HEK293 (cell line): Measurements from ENCODE around the gene PCBP3.
"Not testable (repeated sequence)": the region's sequence is repeated elsewhere in the genome, so short reads cannot be mapped to it uniquely, and the experiment has no call there.

Experiments used
- CTCF ChIA-PET: fragments of 350-600 bp; formaldehyde crosslinking; extraction: SDS; loops from one replicate; lab custom pipeline; 2021; ENCODE audit warnings: antibody characterized with exemption; lab: Yijun Ruan, JAX
- POLR2A ChIA-PET: fragments of 300-600 bp; formaldehyde crosslinking; extraction: SDS; loops from one replicate; lab custom pipeline; 2020; ENCODE audit warnings: antibody characterized with exemption, inconsistent platforms; lab: Yijun Ruan, JAX
- H3K27ac ChIP-seq: fragments of 200-500 bp; sonication (Bioruptor generic); 2 replicates; pipeline ENCODE4 v1.5.1; 2014; ENCODE audit warnings: low read depth, low read length, control low read depth, inconsistent platforms; ENCODE audit errors: extremely low read depth
- H3K36me3 ChIP-seq, 2 experiments: fragments of 200-500 bp in 1 of 2; sonication (Bioruptor generic) in 1 of 2; 1 replicate in 1 of 2; 2 replicates in 1 of 2; pipeline ENCODE4 v1.5.1; 2014 to 2017; ENCODE audit warnings: inconsistent platforms in 2 of 2, low read length in 2 of 2; ENCODE audit not compliant: control insufficient read depth in 2 of 2, insufficient read depth in 1 of 2
- H3K4me1 ChIP-seq: fragments of 200-500 bp; sonication (Bioruptor generic); 2 replicates; pipeline ENCODE4 v1.5.1; 2014; ENCODE audit warnings: mild to moderate bottlenecking, low read length, inconsistent platforms; ENCODE audit not compliant: control insufficient read depth, insufficient read depth
- H3K4me3 ChIP-seq: 2 replicates; pipeline ENCODE4 v1.5.1; 2011; ENCODE audit warnings: low read depth, mild to moderate bottlenecking, control low read depth, low read length, moderate library complexity
- H3K9me3 ChIP-seq: fragments of 200-500 bp; sonication (Bioruptor generic); 2 replicates; pipeline ENCODE4 v1.5.1; 2014; ENCODE audit warnings: low read depth, low read length, inconsistent platforms; ENCODE audit not compliant: control insufficient read depth, insufficient read depth
- ATF2 ChIP-seq: fragments of 450-650 bp; formaldehyde crosslinking; IDR thresholded peaks from 2 replicates; pipeline ENCODE4 v1.5.1; 2016; ENCODE audit warnings: missing biosample characterization, missing genetic modification characterization, low read depth
- KLF10 ChIP-seq: fragments of 450-650 bp; IDR thresholded peaks from 2 replicates; pipeline ENCODE4 v1.5.1; 2018; ENCODE audit warnings: missing biosample characterization, mild to moderate bottlenecking, missing genetic modification characterization
- MZF1 ChIP-seq: fragments of 450-650 bp; formaldehyde crosslinking; IDR thresholded peaks from 2 replicates; pipeline ENCODE4 v1.5.1; 2017; ENCODE audit warnings: missing biosample characterization, missing genetic modification characterization, borderline replicate concordance
- PATZ1 ChIP-seq: fragments of 450-650 bp; formaldehyde crosslinking; IDR thresholded peaks from 2 replicates; pipeline ENCODE4 v1.5.1; 2016; ENCODE audit warnings: missing biosample characterization, missing genetic modification characterization
- ZBTB21 ChIP-seq: fragments of 450-650 bp; formaldehyde crosslinking; IDR thresholded peaks from 2 replicates; pipeline ENCODE4 v1.5.1; 2017; ENCODE audit warnings: missing biosample characterization, missing genetic modification characterization
- ZFP69B ChIP-seq: fragments of 450-650 bp; formaldehyde crosslinking; IDR thresholded peaks from 2 replicates; pipeline ENCODE4 v1.5.1; 2016; ENCODE audit warnings: missing biosample characterization, missing genetic modification characterization
- ZNF10 ChIP-seq: fragments of 450-650 bp; formaldehyde crosslinking; IDR thresholded peaks from 2 replicates; pipeline ENCODE4 v1.5.1; 2017; ENCODE audit warnings: missing biosample characterization, missing genetic modification characterization
- ZNF146 ChIP-seq: fragments of 450-650 bp; formaldehyde crosslinking; IDR thresholded peaks from 2 replicates; pipeline ENCODE4 v1.5.1; 2016; ENCODE audit warnings: missing biosample characterization, missing genetic modification characterization
- ZNF2 ChIP-seq: fragments of 450-650 bp; formaldehyde crosslinking; IDR thresholded peaks from 2 replicates; pipeline ENCODE4 v1.5.1; 2016; ENCODE audit warnings: missing biosample characterization, missing genetic modification characterization
- ZNF211 ChIP-seq: fragments of 450-650 bp; formaldehyde crosslinking; IDR thresholded peaks from 2 replicates; pipeline ENCODE4 v1.5.1; 2016; ENCODE audit warnings: low read depth, missing biosample characterization, missing genetic modification characterization
- ZNF214 ChIP-seq: fragments of 450-650 bp; formaldehyde crosslinking; IDR thresholded peaks from 2 replicates; pipeline ENCODE4 v1.5.1; 2017; ENCODE audit warnings: missing biosample characterization, mild to moderate bottlenecking, missing genetic modification characterization, borderline replicate concordance
- ZNF248 ChIP-seq: fragments of 450-650 bp; formaldehyde crosslinking; IDR thresholded peaks from 2 replicates; pipeline ENCODE4 v1.5.1; 2017; ENCODE audit warnings: missing biosample characterization, missing genetic modification characterization
- ZNF26 ChIP-seq: fragments of 450-650 bp; formaldehyde crosslinking; IDR thresholded peaks from 2 replicates; pipeline ENCODE4 v1.5.1; 2016; ENCODE audit warnings: missing biosample characterization, missing genetic modification characterization
- ZNF266 ChIP-seq: fragments of 450-650 bp; formaldehyde crosslinking; IDR thresholded peaks from 2 replicates; pipeline ENCODE4 v1.5.1; 2016; ENCODE audit warnings: missing biosample characterization, missing genetic modification characterization, low read depth
- ZNF350 ChIP-seq: fragments of 450-650 bp; formaldehyde crosslinking; IDR thresholded peaks from 2 replicates; pipeline ENCODE4 v1.5.0; 2017; ENCODE audit warnings: missing biosample characterization, mild to moderate bottlenecking, missing genetic modification characterization
- ZNF416 ChIP-seq: fragments of 450-650 bp; formaldehyde crosslinking; IDR thresholded peaks from 2 replicates; pipeline ENCODE4 v1.5.1; 2016; ENCODE audit warnings: missing biosample characterization, missing genetic modification characterization
- ZNF529 ChIP-seq: fragments of 450-650 bp; formaldehyde crosslinking; IDR thresholded peaks from 2 replicates; pipeline ENCODE4 v1.5.1; 2017; ENCODE audit warnings: missing genetic modification characterization, missing biosample characterization; ENCODE audit not compliant: insufficient replicate concordance
- ZNF692 ChIP-seq: fragments of 450-650 bp; formaldehyde crosslinking; IDR thresholded peaks from 2 replicates; pipeline ENCODE4 v1.5.1; 2016; ENCODE audit warnings: missing biosample characterization, missing genetic modification characterization
- ZNF747 ChIP-seq: fragments of 450-650 bp; formaldehyde crosslinking; IDR thresholded peaks from 2 replicates; pipeline ENCODE4 v1.5.1; 2016; ENCODE audit warnings: missing biosample characterization, missing genetic modification characterization
- ZNF76 ChIP-seq: fragments of 450-650 bp; formaldehyde crosslinking; IDR thresholded peaks from 2 replicates; pipeline ENCODE4; 2016; ENCODE audit warnings: low read depth, missing biosample characterization, missing genetic modification characterization, borderline replicate concordance
- ZNF785 ChIP-seq: fragments of 450-650 bp; formaldehyde crosslinking; IDR thresholded peaks from 2 replicates; pipeline ENCODE4 v1.5.1; 2016; ENCODE audit warnings: missing biosample characterization, missing genetic modification characterization

Gene PCBP3

GRCh38 chr21:45951676-45952075, 308.2 kb downstream of the PCBP3 start:
- POLR2A ChIA-PET, result no interaction called here
- TF ChIP-seq ZNF214 (tag by site-specific recombination) (no peak), ZFP69B (tag by site-specific recombination) (no peak), ZNF416 (tag by site-specific recombination) (no peak), ZNF211 (no peak), ZNF76 (tag by site-specific recombination) (no peak), PATZ1 (tag by site-specific recombination) (no peak), ZNF266 (tag by site-specific recombination) (no peak), ZNF529 (tag by site-specific recombination) (no peak), ZNF10 (tag by site-specific recombination) (no peak), ZNF747 (no peak)
- TF ChIP-seq, all 188 proteins: peak for 0
- no peaks in the 10 kb centered on the region for H3K36me3 ChIP-seq
- CTCF ChIA-PET, result interaction anchor here (1.3 to 1.5 kb wide), 2 partner anchors 19 to 22 kb away, joined by 3 to 5 read pairs; no protein-coding TSS in a partner anchor
- H3K4me1 ChIP-seq, result peaks cover 9% of the 10 kb centered on the region
- H3K9me3 ChIP-seq, result no peaks in the 10 kb centered on the region
- no peak overlapping the region for H3K27ac ChIP-seq
- no peak overlapping the region for H3K4me3 ChIP-seq

GRCh38 chr21:45952527-45952926, 309.0 kb downstream of the PCBP3 start:
- H3K4me3 ChIP-seq, POLR2A ChIA-PET: not testable (repeated sequence)

GRCh38 chr21:45952974-45953373, 309.4 kb downstream of the PCBP3 start:
- no peak overlapping the region for H3K4me3 ChIP-seq
- no peaks in the 10 kb centered on the region for H3K36me3 ChIP-seq
- no peak overlapping the region for H3K27ac ChIP-seq
- CTCF ChIA-PET, result no interaction called here
- peaks cover 9% of the 10 kb centered on the region for H3K4me1 ChIP-seq
- H3K9me3 ChIP-seq, result no peaks in the 10 kb centered on the region
- no peak for TF ChIP-seq ATF2 (tag by site-specific recombination)
- no peak for TF ChIP-seq MZF1 (tag by site-specific recombination)
- TF ChIP-seq ZNF692 (tag by site-specific recombination), result no peak
- no peak for TF ChIP-seq ZNF2 (tag by site-specific recombination)
- TF ChIP-seq ZNF248 (tag by site-specific recombination), result no peak
- TF ChIP-seq KLF10 (tag by site-specific recombination), result no peak
- TF ChIP-seq ZNF26 (tag by site-specific recombination), result no peak
- TF ChIP-seq ZBTB21 (tag by site-specific recombination), result no peak
- no peak for TF ChIP-seq ZNF785 (tag by site-specific recombination)
- TF ChIP-seq ZNF350 (tag by site-specific recombination), result no peak
- POLR2A ChIA-PET, result no interaction called here

More at GRCh38 chr21:45952527-45952926, 309.0 kb downstream of the PCBP3 start:
- H3K4me1 ChIP-seq, CTCF ChIA-PET: not testable (repeated sequence)
- peak; percentile 99 for TF ChIP-seq ZNF146 (tag by site-specific recombination)
- TF ChIP-seq, all 188 proteins: peak for 1; not testable (repeated sequence) for 187
- H3K9me3 ChIP-seq, H3K36me3 ChIP-seq, H3K27ac ChIP-seq: not testable (repeated sequence)
